HG02623 (cell line): Measurements from ENCODE around the gene FLOT1.

ENCODE experiments used
- ATAC-seq: cut with Tn5 transposase; IDR thresholded peaks from one replicate; pipeline ENCODE4 v1.9.1; 2021; ENCODE audit warnings: moderate library complexity; ENCODE audit not compliant: unreplicated experiment

Gene FLOT1

DNA sequence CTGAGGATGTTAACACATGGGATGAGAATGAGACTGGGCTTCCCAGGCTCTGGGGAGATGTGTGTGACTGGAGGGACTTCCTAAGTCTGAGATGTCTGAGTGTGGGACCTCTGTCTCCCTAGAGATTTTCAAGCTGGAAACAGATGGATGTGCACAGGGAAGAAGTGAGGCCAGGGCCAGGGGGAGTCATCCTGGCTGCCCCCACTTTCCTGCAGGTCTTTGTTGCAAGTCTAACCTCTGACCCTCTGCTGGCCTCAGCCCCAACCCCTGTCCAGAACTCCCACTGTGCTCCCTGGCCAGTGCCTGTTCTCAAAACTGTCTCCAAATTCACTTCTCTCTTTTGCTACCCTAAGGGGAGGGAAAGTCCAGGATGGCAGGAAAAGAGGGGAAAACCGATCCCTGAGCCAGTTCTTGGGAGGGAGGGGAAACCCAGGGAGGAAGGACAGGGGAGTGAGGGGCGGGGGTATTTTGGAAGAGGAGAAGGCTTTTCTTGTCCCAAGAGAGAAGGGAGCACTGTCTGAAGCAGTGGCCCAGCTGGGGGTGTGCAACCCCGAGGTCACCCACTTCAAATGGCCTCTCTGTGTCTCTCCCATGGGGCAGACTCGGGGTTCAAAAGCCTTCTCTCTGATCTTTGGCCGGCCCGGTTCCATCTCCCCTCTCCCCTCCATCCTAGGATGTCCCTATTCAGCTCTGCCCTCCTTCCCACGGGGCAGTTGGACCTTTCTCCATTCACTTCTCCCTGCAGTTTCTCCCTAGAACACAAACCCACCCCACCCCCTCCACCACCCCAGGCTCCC, 59.1 kb downstream of the FLOT1 start:
- ATAC-seq, result no peak

DNA sequence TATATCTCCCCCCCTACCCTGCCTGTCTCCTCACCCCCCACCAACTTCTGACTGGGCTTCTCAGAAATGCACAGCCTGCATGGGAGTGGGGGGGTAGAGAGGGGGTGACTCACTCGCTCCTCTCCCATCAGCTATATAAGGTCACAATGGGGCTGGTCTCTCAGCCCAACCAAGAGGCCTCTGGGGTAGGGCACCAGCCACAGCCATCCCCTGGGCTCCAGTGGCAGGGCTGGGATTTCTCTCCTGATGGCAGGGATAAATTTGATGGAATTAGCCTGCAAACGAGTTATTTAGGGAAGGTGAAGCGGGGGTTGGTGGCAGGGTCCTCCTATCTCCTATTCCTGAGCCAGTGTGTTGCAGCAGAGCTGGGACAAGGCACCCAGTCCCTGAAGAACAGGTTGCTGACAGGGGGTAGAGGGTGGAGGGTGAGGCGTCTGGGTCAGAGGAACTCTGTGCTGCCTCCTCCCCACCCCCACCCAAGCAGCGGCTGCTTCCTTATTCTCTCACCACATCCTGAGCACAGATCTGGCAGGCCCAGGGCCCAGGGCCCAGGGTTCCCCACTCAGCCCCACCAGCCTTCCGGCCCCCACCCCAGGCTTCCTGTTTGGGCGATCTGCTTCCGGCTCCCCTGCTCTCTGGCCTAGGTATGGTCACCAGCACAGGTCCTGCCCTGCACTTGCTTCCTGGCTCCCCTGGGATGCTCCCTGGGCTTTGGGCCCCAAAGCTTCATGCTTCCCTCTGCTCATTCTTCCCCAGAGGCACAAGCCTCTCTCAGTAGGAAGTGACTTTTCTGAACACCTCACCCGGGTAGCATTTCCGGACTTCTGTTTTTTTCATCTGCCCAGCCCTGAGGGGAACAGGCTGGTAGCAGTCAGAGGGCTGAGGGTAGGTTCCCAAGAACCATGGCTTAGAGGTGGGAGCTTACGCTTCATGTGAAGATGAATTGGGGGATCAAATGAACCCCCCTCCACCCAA, 60.1 kb downstream of the FLOT1 start:
- peak; percentile 38 for ATAC-seq

DNA sequence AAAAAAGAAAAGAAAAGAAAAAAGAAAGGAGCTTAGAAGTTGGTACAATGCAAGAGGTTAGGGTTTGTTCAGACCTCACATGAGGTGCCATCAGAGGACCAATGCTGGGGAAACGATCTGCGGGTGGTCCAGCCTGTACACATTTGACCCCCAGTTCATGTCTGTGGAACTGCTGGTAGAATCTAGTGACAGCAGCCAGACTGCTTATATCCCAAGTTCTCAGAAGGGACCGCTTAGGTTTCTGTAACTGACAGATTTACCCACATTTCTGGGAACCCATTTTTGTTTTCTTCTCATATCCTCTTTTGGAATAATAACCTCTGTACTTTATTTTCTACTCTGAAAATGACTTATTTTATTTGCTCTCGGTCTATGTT, 60.7 kb downstream of the FLOT1 start:
- ATAC-seq, result no peak

DNA sequence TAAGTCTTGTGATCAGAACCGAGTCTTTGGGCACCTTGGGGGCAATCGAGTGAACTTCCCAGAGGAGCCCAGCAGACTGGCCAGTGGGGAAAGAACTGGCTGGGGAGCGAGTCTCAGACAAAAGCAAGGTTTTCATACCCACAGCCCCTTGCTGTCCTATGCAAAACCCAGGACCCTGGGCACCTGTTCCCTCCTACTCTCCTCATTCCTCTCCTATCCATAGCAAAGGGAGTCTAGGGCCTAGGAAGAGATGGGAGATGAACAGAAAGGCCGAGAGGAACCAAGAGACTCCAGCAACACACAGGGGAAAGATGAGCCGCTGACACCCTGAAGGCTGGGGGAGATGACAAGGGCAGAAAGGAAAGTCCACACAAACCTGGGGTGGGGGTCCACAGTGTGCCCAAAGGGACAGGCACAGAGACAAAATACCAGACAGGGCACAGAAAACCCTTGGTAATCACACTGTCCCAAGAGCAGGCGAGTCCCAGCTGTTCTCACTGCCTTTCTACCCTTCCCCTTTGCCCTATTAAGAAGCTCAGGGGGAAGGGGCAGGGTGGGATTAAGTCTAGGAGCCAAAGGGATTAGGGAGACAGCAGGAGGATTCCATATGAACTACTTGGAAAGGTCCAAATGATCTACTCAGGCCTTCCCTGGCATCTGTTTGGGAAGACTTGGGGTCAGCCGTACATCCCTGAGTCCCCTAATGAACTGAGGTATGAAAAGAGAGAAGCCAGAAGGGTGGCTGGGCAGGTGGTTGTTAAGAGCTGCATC, 62.5 kb downstream of the FLOT1 start:
- ATAC-seq, result no peak

DNA sequence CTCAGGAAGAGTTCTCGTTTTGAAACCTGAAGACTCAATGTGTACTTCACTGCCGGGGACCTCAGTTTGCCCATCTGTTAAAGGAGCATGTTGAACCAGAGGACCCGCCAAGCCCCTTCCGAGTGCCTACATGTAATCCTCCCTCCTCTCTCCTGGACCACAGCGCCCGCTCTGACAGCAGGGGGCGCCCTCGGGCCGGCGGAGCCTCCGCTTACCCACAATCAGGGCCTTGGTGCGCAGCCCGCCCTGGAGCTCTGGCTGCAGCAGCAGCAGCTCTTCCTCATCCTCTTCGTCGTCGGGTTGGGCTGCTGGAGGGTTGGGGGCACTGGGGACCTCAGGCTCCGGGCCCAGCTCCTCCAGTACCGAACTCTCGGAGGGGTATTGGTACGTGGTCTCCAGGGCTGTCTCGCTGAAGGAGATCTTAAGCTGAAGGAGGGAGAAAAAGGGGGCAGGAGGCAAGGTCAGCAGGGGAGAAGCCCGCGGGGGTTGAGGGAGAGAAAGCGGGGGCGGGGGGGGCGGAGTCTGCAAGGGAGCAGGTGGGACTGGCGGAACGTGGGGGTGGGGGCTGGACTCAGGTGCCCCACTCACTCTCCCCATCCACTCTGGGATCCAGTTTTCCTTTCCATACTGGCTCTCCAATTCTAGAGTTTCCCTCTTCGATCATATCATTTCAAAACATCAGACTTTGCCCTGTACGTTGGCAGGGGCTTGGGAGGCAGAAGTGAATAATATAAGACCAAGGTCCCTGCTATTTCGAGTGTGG, 63.3 kb downstream of the FLOT1 start:
- peak; percentile 41 for ATAC-seq
